GM23248 (cell line): Measurements from ENCODE around the gene HDAC10.

Experiments
- EZH2 ChIP-seq: fragments of 200-600 bp; sonication (generic); IDR thresholded peaks from 2 replicates; pipeline ENCODE4 v1.6.1; 2018; ENCODE audit warnings: antibody characterized with exemption, mild to moderate bottlenecking; ENCODE audit not compliant: insufficient read depth, poor library complexity, severe bottlenecking
- EZH2phosphoT487 ChIP-seq: fragments of 200-600 bp; sonication (generic); IDR thresholded peaks from 2 replicates; pipeline ENCODE4 v1.6.1; 2018; ENCODE audit warnings: antibody characterized with exemption, moderate library complexity, mild to moderate bottlenecking, low read depth; ENCODE audit not compliant: insufficient read depth

DNA sequence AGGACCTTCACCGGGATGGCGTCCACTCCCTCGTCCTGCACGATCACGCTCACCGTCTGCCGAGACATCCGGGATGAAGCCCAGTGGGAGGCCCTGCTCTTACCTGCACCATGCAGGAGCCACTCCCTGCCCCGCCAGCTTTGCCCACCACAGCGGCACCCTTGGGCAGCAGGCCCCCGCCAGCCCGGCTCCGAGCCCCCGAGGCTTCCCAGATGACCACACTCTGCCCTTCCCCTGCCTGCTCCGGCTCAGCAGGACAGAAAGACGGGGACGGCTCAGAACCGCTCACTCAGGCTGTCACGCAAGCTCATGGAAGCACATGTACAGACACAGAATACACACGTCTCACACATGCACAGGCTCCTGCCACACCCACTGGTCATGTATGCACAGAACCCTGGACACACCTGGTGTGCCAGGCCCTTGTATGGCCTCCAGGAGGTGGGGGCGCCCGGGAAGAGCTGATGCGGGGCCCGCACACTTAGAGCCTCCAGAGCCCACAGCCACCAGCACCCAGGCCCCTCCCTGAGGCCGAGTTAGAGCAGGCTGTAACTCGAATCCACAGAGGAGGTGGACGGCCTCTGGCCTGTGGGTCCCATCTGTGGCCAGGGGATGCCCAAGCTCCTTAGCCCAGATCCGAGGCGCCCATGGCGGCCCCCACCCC is 28.0 kb upstream of the HDAC10 start:
- TF ChIP-seq EZH2 (no peak), EZH2phosphoT487 (no peak)
